A549 (cell line): Measurements from ENCODE around the gene LMO7. TPM values are rescaled to one million over a fixed set of nuclear protein-coding genes. Genes with fewer than 3 reads are reported as not detected.

ENCODE experiments used
- ATAC-seq, 2 experiments: fragments of 200-7000 bp in 1 of 2; fragments of >200 bp in 1 of 2; cut with Nextera tagmentation in 1 of 2; cut with Tn5 transposase in 1 of 2; 3 replicates each; pipeline versions ENCODE4 v1.8.0 to v1.9.1; 2018 to 2020; ENCODE audit warnings: mild to moderate bottlenecking in 1 of 2, moderate library complexity in 1 of 2
- CTCF ChIA-PET: fragments of 300-600 bp; sonication (Branson Sonifier 250); formaldehyde crosslinking; extraction: SDS; loops from one replicate; lab custom pipeline; 2021; ENCODE audit warnings: antibody characterized with exemption, inconsistent platforms; lab: Yijun Ruan, JAX
- POLR2A ChIA-PET: fragments of 350-600 bp; formaldehyde crosslinking; extraction: SDS; loops from one replicate; lab custom pipeline; 2021; ENCODE audit warnings: antibody characterized with exemption, inconsistent platforms; lab: Yijun Ruan, JAX
- DNase-seq, 2 experiments: peaks; one replicate each; pipeline versions ENCODE4 v3.0.0 to v3.0.0-alpha.2; 2011 to 2016; ENCODE audit warnings: low read depth in 1 of 2, low spot score in 1 of 2
- FAIRE-seq: peaks from 2 replicates; lab custom pipeline; 2011; peaks lifted over from hg19 to GRCh38; lab: Jason Lieb, UNC
- H3K27ac ChIP-seq, 2 experiments: fragments of >200 bp; sonication (Bioruptor Twin); formaldehyde crosslinking; 3 replicates each; pipeline ENCODE4 v1.5.1; 2016 to 2017
- H3K4me1 ChIP-seq: fragments of >200 bp; sonication (Bioruptor Twin); formaldehyde crosslinking; 3 replicates; pipeline ENCODE4 v1.6.1; 2016
- H3K4me2 ChIP-seq: fragments of >200 bp; sonication (Bioruptor Twin); formaldehyde crosslinking; 3 replicates; pipeline ENCODE4 v1.6.1; 2016
- H3K4me3 ChIP-seq: fragments of >200 bp; sonication (Bioruptor Twin); formaldehyde crosslinking; 3 replicates; pipeline ENCODE4 v1.5.1; 2016
- H3K9me3 ChIP-seq: fragments of >200 bp; sonication (Bioruptor Twin); formaldehyde crosslinking; 3 replicates; pipeline ENCODE4 v1.6.1; 2016
- BHLHE40 ChIP-seq: IDR thresholded peaks from 2 replicates; pipeline ENCODE4 v1.6.1; 2012; ENCODE audit warnings: low read depth, low read length, inconsistent platforms
- CBX2 ChIP-seq: fragments of 200-600 bp; sonication (generic); IDR thresholded peaks from 2 replicates; pipeline ENCODE4 v1.6.1; 2016; ENCODE audit warnings: low read depth, mild to moderate bottlenecking, borderline replicate concordance
- CEBPB ChIP-seq, 2 experiments: fragments of >200 bp in 1 of 2; sonication (Bioruptor Twin) in 1 of 2; formaldehyde crosslinking in 1 of 2; IDR thresholded peaks; 2 replicates each; pipeline ENCODE4 v1.6.1; 2012 to 2016
- CHD2 ChIP-seq: fragments of 150-350 bp; IDR thresholded peaks from 2 replicates; pipeline ENCODE4 v1.6.1; 2014; ENCODE audit warnings: low read length; ENCODE audit not compliant: partially characterized antibody
- CHD4 ChIP-seq: fragments of 200-600 bp; sonication (generic); IDR thresholded peaks from 2 replicates; pipeline ENCODE4 v1.6.1; 2016; ENCODE audit warnings: antibody characterized with exemption, mild to moderate bottlenecking, borderline replicate concordance
- EHF ChIP-seq: fragments of 250-450 bp; sonication (Bioruptor Pico); IDR thresholded peaks from 2 replicates; pipeline ENCODE4 v1.5.0; 2020; ENCODE audit warnings: mild to moderate bottlenecking
- EHMT2 ChIP-seq: fragments of 200-600 bp; sonication (generic); IDR thresholded peaks from 2 replicates; pipeline ENCODE4 v1.6.1; 2016; ENCODE audit warnings: antibody characterized with exemption, low read depth, mild to moderate bottlenecking, moderate library complexity
- ESRRA ChIP-seq: fragments of 150-350 bp; IDR thresholded peaks from 2 replicates; pipeline ENCODE4 v1.6.1; 2014; ENCODE audit warnings: mild to moderate bottlenecking, low read length, borderline replicate concordance
- FOXS1 ChIP-seq: fragments of 250-450 bp; sonication (Bioruptor Pico); IDR thresholded peaks from 2 replicates; pipeline ENCODE4 v1.5.0; 2020; ENCODE audit warnings: mild to moderate bottlenecking, moderate library complexity
- GATA3 ChIP-seq: IDR thresholded peaks from 2 replicates; pipeline ENCODE4 v1.6.1; 2012; ENCODE audit warnings: borderline replicate concordance
- HEYL ChIP-seq: fragments of 250-450 bp; sonication (Bioruptor Pico); IDR thresholded peaks from 2 replicates; pipeline ENCODE4 v1.8.0; 2021; ENCODE audit warnings: mild to moderate bottlenecking, moderate library complexity
- JUNB ChIP-seq: fragments of >200 bp; sonication (Bioruptor Twin); formaldehyde crosslinking; IDR thresholded peaks from 2 replicates; pipeline ENCODE4 v1.6.1; 2016
- NPAS2 ChIP-seq: fragments of 250-450 bp; sonication (Bioruptor Pico); IDR thresholded peaks from 2 replicates; pipeline ENCODE4 v1.8.0; 2022; ENCODE audit warnings: mild to moderate bottlenecking, moderate library complexity, borderline replicate concordance
- PHF8 ChIP-seq: fragments of 200-600 bp; sonication (generic); IDR thresholded peaks from 2 replicates; pipeline ENCODE4 v1.6.1; 2016; ENCODE audit warnings: low read depth, mild to moderate bottlenecking, antibody characterized with exemption, moderate library complexity, borderline replicate concordance
- POLR2AphosphoS2 ChIP-seq: conservative IDR thresholded peaks from 2 replicates; pipeline ENCODE4 v1.6.1; 2012; ENCODE audit warnings: low read length, improper control_type of control experiment, inconsistent platforms
- RAD21 ChIP-seq, 2 experiments: fragments of >200 bp in 1 of 2; sonication (Bioruptor Twin) in 1 of 2; formaldehyde crosslinking in 1 of 2; IDR thresholded peaks in 1 of 2; conservative IDR thresholded peaks in 1 of 2; 2 replicates in 1 of 2; 3 replicates in 1 of 2; pipeline ENCODE4 v1.6.1; 2012 to 2018; ENCODE audit warnings: inconsistent platforms in 1 of 2
- SMC3 ChIP-seq: fragments of >200 bp; sonication (Bioruptor Twin); formaldehyde crosslinking; IDR thresholded peaks from 3 replicates; pipeline ENCODE4 v1.6.1; 2018; ENCODE audit warnings: inconsistent platforms
- TP53 ChIP-seq: fragments of 250-450 bp; sonication (Bioruptor Pico); IDR thresholded peaks from 2 replicates; pipeline ENCODE4 v1.5.0; 2021; ENCODE audit warnings: mild to moderate bottlenecking, moderate library complexity
- ZNF302 ChIP-seq: fragments of 250-450 bp; sonication (Bioruptor Pico); IDR thresholded peaks from 2 replicates; pipeline ENCODE4 v1.9.0; 2021; ENCODE audit warnings: inconsistent platforms, mild to moderate bottlenecking, moderate library complexity
- WGBS: methylation state at CpG from one replicate; pipeline ENCODE4 v1.1.6; 2017; ENCODE audit errors: missing lambda C conversion rate; 5-methylcytosine and 5-hydroxymethylcytosine counted together
- polyA plus RNA-seq, 4 experiments: library from polyadenylated mRNA; depleted of rRNA in 3 of 4; stranded (reverse); fragments of >200 nt; fragmentation: RNase III in 1 of 4; extraction: RNeasy Plus Mini Kit Qiagen cat#74134 plus additional on column Dnase treatment in 1 of 4; gene quantifications; 2 replicates in 3 of 4; 3 replicates in 1 of 4; pipeline ENCODE4 v1.2.3, GENCODE V29; 2011 to 2017
- TF ChIP-seq, protein P1 (sequence below): fragments of >200 bp; sonication (Bioruptor Twin); formaldehyde crosslinking; IDR thresholded peaks from 3 replicates; pipeline ENCODE4 v1.6.1; 2016
- TF ChIP-seq, protein P2 (sequence below): fragments of 450-650 bp; IDR thresholded peaks from 2 replicates; pipeline ENCODE4 v1.6.1; 2014; ENCODE audit warnings: antibody characterized with exemption
- TF ChIP-seq, protein P3 (sequence below): IDR thresholded peaks from 2 replicates; pipeline ENCODE4 v1.6.1; 2012
- TF ChIP-seq, protein P4 (sequence below): fragments of >200 bp; sonication (Bioruptor Twin); formaldehyde crosslinking; IDR thresholded peaks from 3 replicates; pipeline ENCODE4 v1.5.1; 2016

The LMO7 gene
- polyA plus RNA-seq, 2 of the 4 experiments (the other 2 are of a cell fraction): 23.4 to 33.2 TPM

DNA sequence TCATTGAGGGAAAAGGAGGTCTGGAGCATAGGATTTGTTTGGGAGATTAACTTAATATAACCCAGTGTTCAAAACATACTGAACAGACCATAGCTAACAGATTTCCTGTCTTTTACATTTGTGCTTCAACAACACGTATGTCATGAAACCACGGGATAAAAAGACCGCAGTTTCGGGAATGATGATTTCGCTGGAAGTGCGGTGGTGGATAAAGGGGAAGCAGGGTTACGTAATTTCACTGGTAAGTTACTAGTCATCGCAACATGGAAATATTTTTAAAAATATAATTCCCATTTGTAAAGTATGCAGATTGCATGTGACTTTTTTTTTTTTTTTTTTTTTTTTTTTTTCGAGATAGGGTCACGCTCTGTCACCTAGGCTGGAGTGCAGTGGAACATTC lies 237.4 kb downstream of the LMO7 start (continued):
- no peak for TF ChIP-seq EHMT2
- TF ChIP-seq CHD4: no peak
- no peak for TF ChIP-seq CHD2
- TF ChIP-seq, all 56 proteins: peak for 0

DNA sequence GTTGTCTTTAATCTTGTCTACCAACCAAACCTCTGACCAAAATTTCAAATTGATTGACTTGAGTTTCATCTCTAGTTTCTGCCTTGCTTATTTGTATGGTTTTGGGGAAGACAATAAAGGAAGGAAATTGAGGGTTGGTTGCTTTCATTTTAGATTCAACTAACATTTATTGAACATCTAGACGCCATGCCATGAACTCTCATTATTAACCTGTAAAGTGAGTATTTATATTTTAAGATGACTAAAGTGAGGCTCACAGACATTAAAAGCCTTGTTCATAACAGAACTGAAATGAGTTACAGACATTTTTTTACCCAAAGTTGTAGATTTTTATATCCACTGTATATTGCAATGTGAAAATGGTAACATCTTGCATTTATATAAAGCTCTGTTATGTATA lies 239.3 kb downstream of the LMO7 start:
- no peak for ATAC-seq
- no peak for TF ChIP-seq GATA3
- no peak for TF ChIP-seq NPAS2 (CRISPR knock-in tag)
- TF ChIP-seq BHLHE40: no peak
- TF ChIP-seq EHF (CRISPR knock-in tag): no peak
- TF ChIP-seq, protein P1, sequence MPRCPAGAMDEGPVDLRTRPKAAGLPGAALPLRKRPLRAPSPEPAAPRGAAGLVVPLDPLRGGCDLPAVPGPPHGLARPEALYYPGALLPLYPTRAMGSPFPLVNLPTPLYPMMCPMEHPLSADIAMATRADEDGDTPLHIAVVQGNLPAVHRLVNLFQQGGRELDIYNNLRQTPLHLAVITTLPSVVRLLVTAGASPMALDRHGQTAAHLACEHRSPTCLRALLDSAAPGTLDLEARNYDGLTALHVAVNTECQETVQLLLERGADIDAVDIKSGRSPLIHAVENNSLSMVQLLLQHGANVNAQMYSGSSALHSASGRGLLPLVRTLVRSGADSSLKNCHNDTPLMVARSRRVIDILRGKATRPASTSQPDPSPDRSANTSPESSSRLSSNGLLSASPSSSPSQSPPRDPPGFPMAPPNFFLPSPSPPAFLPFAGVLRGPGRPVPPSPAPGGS: no peak
- TF ChIP-seq JUNB: no peak
- no peak for TF ChIP-seq ZNF302 (CRISPR knock-in tag)
- TF ChIP-seq PHF8: no peak
- TF ChIP-seq CBX2: no peak
- TF ChIP-seq TP53: no peak
- no peak for TF ChIP-seq HEYL (CRISPR knock-in tag)
- TF ChIP-seq FOXS1 (CRISPR knock-in tag): no peak
- TF ChIP-seq SMC3: no peak
- TF ChIP-seq ESRRA: no peak
- TF ChIP-seq, all 56 proteins: peak for 0
- ChIA-PET CTCF (interaction anchor here (0.6 to 6.4 kb wide), 12 partner anchors 11 to 1010 kb away, joined by 3 to 70 read pairs (median 4); no protein-coding TSS in a partner anchor), POLR2A (no interaction called here)
- FAIRE-seq (no peak), DNase-seq (no peak)
- no peak overlapping the region for H3K4me3 ChIP-seq
- 95% methylated on average over 1 of the region's 1 CpG for WGBS
- no peak overlapping the region for H3K27ac ChIP-seq
- H3K9me3 ChIP-seq: no peaks in the 10 kb centered on the region
- H3K4me1 ChIP-seq: 0 out of 3 replicates have a peak, but pooled peaks cover 4% of the 10 kb centered on the region
- no peak overlapping the region for H3K4me2 ChIP-seq

DNA sequence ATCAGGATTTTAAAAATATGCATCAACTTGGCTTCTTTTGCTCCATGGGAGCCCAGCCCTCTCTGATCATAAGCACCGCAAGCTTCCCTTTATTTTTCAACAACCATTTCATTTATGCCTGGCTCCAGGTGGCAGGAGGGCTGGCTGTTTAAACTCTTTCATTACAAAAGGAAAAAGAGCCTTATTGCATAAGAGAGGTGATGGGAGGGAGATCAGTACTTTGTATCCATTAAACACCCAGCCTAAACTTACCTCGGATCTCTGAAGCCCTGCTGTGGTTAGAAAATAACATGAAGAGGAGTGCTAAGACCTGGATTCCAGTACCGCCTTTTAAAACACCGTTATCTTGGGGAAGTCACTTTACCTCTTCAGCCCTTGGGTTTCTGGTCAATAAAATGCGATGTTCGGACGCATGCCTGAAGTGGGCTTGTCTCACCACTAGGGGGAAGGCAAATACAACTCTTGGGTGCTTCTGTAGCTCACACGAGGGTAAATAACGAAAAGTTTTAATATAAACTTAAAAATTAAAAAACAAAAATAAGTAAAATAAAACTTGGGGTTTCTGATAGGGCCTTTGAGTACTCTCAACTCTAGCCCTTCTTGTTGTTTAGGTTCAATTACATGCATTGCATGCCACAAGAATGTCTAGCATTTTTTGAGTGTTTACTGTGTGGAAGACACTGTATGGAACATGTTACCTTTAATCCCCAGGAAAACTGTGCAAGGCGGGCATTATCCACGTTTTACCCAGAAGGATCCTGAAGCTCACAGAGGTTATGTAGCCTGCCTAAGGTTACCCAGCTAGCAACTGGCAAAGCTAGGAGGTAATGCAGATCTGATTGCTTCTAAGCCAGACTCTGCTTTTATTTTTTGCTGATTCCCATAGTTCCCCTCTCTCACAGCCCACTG lies 240.3 kb downstream of the LMO7 start:
- Histone ChIP-seq H3K4me1 (0 out of 3 replicates have a peak, but pooled peaks cover 4% of the 10 kb centered on the region), H3K4me2 (peak overlapping the region; percentile 60), H3K27ac (peak overlapping the region in 1 of 2 experiments; percentile 3; a peak in 1 of 6 replicates), H3K4me3 (no peak overlapping the region), H3K9me3 (no peaks in the 10 kb centered on the region)
- CTCF ChIA-PET: interaction anchor here (0.7 to 6.4 kb wide), 26 partner anchors 10 to 1026 kb away, joined by 3 to 70 read pairs (median 3); no protein-coding TSS in a partner anchor
- WGBS: 7% methylated on average over 11 of the region's 11 CpGs
- peak; percentile 94 to 98 for ATAC-seq
- peak; percentile 33 to 65 for DNase-seq
- FAIRE-seq: no peak
- POLR2A ChIA-PET: no interaction called here
- TF ChIP-seq POLR2AphosphoS2: no peak
- TF ChIP-seq, protein P2, sequence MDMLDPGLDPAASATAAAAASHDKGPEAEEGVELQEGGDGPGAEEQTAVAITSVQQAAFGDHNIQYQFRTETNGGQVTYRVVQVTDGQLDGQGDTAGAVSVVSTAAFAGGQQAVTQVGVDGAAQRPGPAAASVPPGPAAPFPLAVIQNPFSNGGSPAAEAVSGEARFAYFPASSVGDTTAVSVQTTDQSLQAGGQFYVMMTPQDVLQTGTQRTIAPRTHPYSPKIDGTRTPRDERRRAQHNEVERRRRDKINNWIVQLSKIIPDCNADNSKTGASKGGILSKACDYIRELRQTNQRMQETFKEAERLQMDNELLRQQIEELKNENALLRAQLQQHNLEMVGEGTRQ: no peak
- TF ChIP-seq SMC3: peak; percentile 91
- TF ChIP-seq, protein P3, sequence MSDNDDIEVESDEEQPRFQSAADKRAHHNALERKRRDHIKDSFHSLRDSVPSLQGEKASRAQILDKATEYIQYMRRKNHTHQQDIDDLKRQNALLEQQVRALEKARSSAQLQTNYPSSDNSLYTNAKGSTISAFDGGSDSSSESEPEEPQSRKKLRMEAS: 0 out of 2 replicates have a peak, but pooled peaks have one; percentile 16
- TF ChIP-seq RAD21 (conservative IDR thresholded peaks at IDR 0.05 in 1 of 2, IDR thresholded peaks at IDR 0.05 in 1 of 2): peak; percentile 91 to 92
- peak; percentile 36 to 45; a peak in 1 of 4 replicates for TF ChIP-seq CEBPB (IDR thresholded peaks at IDR 0.05)
- TF ChIP-seq, protein P4, sequence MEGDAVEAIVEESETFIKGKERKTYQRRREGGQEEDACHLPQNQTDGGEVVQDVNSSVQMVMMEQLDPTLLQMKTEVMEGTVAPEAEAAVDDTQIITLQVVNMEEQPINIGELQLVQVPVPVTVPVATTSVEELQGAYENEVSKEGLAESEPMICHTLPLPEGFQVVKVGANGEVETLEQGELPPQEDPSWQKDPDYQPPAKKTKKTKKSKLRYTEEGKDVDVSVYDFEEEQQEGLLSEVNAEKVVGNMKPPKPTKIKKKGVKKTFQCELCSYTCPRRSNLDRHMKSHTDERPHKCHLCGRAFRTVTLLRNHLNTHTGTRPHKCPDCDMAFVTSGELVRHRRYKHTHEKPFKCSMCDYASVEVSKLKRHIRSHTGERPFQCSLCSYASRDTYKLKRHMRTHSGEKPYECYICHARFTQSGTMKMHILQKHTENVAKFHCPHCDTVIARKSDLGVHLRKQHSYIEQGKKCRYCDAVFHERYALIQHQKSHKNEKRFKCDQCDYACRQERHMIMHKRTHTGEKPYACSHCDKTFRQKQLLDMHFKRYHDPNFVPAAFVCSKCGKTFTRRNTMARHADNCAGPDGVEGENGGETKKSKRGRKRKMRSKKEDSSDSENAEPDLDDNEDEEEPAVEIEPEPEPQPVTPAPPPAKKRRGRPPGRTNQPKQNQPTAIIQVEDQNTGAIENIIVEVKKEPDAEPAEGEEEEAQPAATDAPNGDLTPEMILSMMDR: peak; percentile 88
